Hematopoietic multipotent progenitor cell treated with erythropoietin and hydrocortisone succinate and interleukin-3 and kit ligand, for 17 days (in vitro differentiated cells): ENCODE results near the gene RHEB.

Experiments
- DNase-seq: peaks from one replicate; pipeline ENCODE4 v3.0.0-alpha.2; 2015; ENCODE audit warnings: low spot score

RHEB gene

DNA sequence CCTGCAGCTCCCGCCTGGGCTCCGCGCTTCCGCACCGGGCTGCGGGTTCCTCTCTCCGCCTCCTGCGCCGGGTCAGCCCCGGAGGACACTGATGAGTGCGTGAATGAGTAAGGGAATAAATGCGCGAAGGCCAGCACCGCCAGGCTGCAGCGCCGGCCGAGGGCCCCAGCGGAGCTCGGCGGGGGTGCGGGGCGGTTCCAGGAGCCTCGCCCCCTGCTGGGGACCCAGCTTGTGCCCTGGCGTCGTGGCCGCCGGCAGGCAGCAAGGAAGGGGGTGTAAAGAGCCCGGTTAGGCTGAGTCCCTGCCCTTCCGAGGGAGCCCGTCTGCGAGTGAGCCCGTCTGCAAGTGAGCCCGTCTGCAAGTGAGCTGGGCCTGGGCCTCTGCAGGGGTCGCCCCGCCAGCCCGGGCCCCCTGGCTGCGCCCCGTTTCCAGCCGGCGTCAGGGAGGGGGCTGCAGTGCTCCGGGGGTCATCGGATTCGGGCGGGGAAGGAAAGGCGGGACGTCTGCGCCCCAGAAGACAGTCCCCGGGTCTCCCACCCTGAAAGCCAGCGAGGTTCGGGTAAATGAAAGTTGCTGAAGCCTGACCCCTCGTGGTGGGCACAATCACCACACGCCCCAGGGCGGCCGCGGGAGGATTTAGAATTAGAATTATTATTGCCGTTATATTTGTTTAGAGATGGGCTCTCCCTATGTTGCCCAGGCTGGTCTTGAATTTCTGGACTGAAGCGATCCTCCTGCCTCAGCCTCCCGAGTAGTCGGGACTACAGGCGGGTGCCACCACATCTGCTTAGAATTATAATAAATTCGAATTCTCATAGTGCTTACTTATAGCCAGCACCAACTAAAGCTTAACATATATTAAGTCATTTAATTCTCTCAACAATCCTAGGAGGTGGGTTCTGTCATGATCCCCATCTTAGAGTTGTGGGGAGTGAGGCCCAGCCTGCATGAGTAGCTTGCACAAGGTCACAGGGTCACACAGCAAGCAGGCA lies 71.1 kb downstream of the RHEB start:
- DNase-seq: peak; percentile 31

DNA sequence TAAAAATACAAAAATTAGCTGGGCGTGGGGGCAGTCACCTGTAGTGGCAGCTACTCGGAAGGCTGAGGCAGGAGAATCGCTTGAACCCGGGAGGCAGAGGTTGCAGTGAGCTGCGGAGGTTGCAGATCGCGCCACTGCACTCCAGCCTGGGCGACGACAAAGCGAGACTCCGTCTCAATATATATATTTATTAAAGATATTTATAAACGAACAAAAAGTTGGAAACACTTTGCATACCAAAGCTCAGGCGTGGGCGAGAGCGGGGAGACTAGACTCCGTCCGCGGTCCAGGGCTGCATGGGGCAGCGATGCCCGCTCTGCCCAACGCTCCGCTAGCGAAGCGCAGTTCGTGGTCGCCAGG lies 71.8 kb downstream of the RHEB start:
- no peak for DNase-seq

- no peak for DNase-seq
Measured at GRCh38 chr7:151447312-151447711, 72.4 kb downstream of the RHEB start.

GRCh38 chr7:151446412-151446811 lies 73.3 kb downstream of the RHEB start:
- DNase-seq: no peak

- DNase-seq: no peak
Measured at GRCh38 chr7:151444632-151445031, 75.1 kb downstream of the RHEB start.

DNA sequence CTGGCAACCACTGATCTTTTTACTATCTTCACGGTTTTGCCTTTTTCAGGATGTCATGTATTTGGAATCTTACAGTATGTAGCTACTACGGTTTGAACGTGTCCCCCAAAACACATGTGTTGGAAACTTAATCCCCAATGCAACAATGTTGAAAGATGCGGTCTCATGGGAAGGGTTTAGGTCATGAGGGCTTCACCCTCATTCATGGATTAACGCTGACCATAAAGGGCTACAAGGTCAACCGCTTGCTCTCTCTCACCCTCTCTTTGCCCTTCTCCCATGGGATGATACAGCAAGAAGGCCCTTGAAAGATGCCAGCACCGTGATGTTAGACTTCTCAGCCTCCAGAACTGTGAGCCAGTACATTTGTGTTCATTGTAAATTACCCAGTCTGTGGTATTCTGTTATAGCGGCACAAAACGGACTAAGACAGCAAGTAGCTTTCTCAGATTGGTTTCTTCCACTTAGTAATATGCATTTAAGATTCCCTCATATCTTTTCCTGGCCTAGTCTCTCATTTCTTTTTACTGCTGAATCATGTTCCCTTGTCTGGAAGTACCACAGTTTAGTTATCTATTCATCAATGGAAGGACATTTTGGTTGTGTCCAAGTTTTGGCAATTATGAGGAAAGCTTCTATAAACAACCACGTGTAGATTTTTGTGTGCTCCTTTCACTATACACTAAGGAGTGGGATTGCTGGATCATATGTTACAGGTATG lies 76.8 kb downstream of the RHEB start:
- DNase-seq: no peak

- DNase-seq: no peak
Measured at GRCh38 chr7:151440799-151441445, 78.8 kb downstream of the RHEB start.

GRCh38 chr7:151439855-151440798 lies 79.6 kb downstream of the RHEB start, which contains the start of gene CRYGN:
Gene CRYGN (minus strand): TSS chr7:151440141. CDS start chr7:151439917, 224 bp downstream.
- DNase-seq: no peak

GRCh38 chr7:151438864-151439601 lies 80.7 kb downstream of the RHEB start:
- DNase-seq: no peak

DNA sequence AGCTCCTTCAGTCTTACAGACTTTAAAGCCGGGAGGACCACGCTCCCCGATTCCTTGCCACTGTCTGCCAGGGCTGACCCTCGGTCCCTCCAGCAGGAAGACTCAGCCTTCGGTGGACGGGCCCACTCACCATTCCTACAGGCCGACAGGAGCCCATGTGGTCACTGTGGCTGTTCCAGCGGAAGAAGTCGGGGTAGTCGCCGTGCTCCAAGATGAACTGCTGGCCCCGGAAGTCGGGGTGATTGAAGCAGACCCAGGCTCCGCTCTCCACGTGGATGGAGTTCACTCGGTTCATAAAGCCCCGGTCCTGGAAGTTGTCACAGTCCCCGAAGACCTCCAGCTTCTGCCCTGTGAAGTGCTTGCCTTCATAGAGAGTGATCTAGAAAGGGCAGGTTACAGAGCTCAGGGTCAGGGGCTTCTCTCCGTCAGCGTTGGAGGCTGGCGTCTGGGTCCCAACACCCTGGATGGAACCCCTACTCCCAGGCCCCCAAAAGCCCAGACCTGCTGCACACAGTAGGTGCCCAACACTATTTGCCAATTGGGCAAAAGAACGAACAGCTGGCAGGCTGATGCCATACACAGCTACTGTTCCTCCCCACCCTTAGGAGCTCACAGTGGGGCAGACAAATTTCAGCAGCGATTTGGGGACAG lies 81.7 kb downstream of the RHEB start:
- DNase-seq: no peak

GRCh38 chr7:151437159-151437553 lies 82.5 kb downstream of the RHEB start:
- DNase-seq: no peak

DNA sequence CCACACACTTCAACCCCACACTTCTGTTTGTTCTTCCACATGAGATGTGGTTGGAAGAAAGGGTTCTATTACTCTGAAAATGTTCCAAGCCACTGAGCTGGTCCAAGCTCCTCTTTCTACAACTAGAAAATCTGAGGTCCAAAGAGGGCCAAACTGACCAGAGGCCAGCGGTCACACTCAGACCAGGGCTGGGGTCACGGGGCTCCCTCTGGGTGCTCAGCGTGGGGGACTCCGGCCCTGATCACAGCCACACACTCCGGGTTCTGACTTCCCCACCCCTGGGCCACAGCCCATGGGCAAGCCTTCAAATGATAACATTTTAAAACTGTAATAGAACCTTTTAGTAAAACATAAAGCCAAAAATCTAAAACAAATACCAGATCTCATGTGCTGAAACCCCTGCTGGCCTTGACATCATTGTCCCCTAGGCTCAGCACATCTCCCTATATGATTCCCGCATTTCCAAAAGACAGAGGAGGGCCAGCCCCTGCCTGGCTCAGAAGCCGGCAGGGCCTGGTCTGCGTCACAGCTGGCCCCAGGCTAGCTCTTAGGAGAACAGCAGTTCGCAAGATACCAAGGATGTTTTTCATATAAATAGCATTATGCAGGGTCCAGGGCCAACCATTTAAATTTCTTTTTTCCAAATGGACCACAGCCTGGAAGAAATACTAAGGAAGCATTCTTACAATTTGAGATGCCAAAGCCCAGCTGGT lies 83.1 kb downstream of the RHEB start:
- no peak for DNase-seq

GRCh38 chr7:151435971-151436370 lies 83.7 kb downstream of the RHEB start:
- no peak for DNase-seq

DNA sequence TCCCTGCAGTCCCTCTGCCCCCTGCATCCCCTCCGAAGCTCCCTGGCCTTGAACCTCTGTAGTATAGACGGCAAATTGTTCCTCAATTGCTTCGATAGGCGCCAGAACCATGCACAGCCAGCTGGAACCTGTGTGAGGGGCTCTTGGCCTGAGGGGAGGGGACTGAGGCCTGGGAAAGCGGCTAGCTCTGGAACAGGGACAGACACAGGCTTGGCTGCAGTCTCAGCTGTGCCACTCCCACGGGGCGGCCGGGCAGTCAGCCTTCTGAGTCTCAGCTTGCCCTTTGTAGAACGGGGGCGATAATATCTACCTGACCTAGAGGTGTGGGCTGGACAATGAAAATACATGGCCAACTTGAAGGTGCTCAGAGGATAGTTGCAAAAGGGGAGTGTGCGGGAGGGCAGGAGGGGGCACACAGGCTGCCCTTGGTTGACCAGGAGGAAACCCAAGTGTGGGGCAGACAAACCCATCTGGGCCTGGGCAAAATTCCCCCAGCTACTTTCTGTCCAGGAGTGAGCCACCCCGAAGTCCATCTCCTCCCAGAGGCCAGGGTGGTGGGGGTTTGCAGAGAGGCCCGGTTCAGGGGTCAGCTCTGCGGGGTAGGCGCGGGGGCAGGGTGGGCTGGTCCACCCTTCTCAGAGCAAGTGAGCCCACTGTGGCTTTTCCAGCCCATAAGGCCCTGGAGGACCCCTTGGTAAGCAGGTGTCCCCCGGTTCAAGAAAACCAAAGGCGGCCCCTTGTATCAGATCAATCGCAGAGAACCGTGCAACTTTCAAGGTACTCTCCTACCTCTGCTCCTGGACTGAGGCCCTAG lies 84.4 kb downstream of the RHEB start:
- no peak for DNase-seq

DNA sequence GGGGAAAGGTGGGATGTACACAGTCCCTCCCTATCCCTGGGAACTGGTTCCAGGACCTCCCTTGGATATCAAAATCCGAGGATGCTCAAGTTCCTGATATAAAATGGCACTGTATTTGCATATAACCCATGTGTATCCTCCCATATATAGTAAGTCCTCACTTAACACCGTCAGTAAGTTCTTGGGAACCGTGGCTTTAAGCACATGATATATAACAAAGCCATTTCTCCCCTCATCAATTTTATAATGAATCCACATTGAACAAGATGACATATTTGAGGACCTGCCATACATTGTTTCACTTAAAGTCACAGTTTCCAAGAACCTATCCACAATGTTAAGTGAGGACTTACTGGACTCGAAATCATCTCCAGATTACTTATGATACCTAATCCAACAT lies 85.1 kb downstream of the RHEB start:
- no peak for DNase-seq

DNA sequence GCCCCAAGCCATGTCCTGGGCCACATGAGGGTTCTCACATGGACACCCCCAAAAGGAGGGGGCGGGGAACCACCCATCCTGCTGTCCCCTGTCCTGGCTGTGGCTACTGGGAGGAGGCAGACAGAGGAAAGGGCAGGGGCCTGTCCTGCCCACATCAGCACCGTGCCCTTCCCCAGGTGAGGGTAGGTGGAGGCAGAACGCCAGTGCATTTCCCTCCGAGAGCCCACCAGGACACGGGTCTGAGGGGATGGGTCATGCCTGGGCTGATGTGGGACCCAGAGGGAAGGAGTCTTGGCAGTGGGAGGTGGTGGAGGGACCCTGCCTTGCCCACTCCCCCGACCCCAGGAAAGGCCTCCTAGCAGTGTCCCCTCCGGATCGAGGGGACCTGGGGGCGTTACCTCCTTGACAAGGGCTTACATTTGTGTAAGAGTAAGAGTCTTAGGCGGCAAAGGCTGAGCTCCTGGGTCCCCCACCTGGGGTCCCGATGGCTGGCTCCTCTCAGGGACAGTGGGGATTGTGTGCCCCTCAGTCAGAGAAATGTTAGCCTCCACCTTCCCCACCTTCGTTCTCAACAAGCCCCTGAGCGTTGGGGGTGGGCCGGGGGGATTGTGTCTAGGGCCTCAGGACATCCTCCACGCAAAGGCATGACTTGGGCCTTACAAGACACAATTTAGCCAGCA lies 85.8 kb downstream of the RHEB start:
- no peak for DNase-seq

GRCh38 chr7:151432658-151433521 lies 86.8 kb downstream of the RHEB start:
- DNase-seq: no peak
